Cerebellar nuclear complex (tissue), 1 donor: ENCODE measurements around the gene SLC8A1.

Source experiments
- DNase-seq, 2 experiments: peaks; one replicate each; lab custom pipeline; 2025; lab: John Stamatoyannopoulos, UW

Gene SLC8A1

GRCh38 chr2:40421631-40422297 is 30.1 kb downstream of the SLC8A1 start:
- no peak for DNase-seq

- DNase-seq = no peak
Measured at GRCh38 chr2:40420478-40420877, 31.4 kb downstream of the SLC8A1 start.

- no peak for DNase-seq
Measured at GRCh38 chr2:40419364-40419762, 32.5 kb downstream of the SLC8A1 start.

- DNase-seq = no peak
Measured at GRCh38 chr2:40418614-40419363, 33.1 kb downstream of the SLC8A1 start.

GRCh38 chr2:40416486-40416885 is 35.4 kb downstream of the SLC8A1 start:
- DNase-seq = no peak

- no peak for DNase-seq
Measured at GRCh38 chr2:40415391-40415790, 36.5 kb downstream of the SLC8A1 start.

GRCh38 chr2:40412456-40412855 is 39.4 kb downstream of the SLC8A1 start:
- DNase-seq = no peak

GRCh38 chr2:40410695-40411094 is 41.2 kb downstream of the SLC8A1 start:
- DNase-seq = no peak

GRCh38 chr2:40409734-40410133 is 42.2 kb downstream of the SLC8A1 start:
- DNase-seq = no peak

GRCh38 chr2:40406485-40407289 is 45.2 kb downstream of the SLC8A1 start:
- DNase-seq = no peak

GRCh38 chr2:40405465-40405864 is 46.4 kb downstream of the SLC8A1 start:
- no peak for DNase-seq

GRCh38 chr2:40404517-40404916 is 47.4 kb downstream of the SLC8A1 start:
- no peak for DNase-seq

GRCh38 chr2:40403233-40403836 is 48.6 kb downstream of the SLC8A1 start:
- no peak for DNase-seq

- DNase-seq = no peak
Measured at GRCh38 chr2:40401896-40402295, 50.0 kb downstream of the SLC8A1 start.

GRCh38 chr2:40400336-40400953 is 51.4 kb downstream of the SLC8A1 start:
- no peak for DNase-seq

- DNase-seq = no peak
Measured at GRCh38 chr2:40397765-40398164, 54.1 kb downstream of the SLC8A1 start.

- no peak for DNase-seq
Measured at GRCh38 chr2:40396124-40396523, 55.8 kb downstream of the SLC8A1 start.

GRCh38 chr2:40395169-40396073 is 56.5 kb downstream of the SLC8A1 start:
- no peak for DNase-seq

- no peak for DNase-seq
Measured at GRCh38 chr2:40394597-40394996, 57.3 kb downstream of the SLC8A1 start.

- no peak for DNase-seq
Measured at GRCh38 chr2:40394031-40394430, 57.9 kb downstream of the SLC8A1 start.

- DNase-seq = no peak
Measured at GRCh38 chr2:40388161-40388560, 63.7 kb downstream of the SLC8A1 start.
